Superior temporal gyrus (tissue), 1 donor: ENCODE data around the gene PBX3.
A peak's percentile ranks its signal among the peaks of the same experiment; 100 is the strongest.
"Not testable (repeated sequence)": the region's sequence is repeated elsewhere in the genome, so short reads cannot be mapped to it uniquely, and the experiment has no call there.

Experiments
- DNase-seq: peaks from one replicate; pipeline ENCODE4 v3.0.0-alpha.2; 2016; ENCODE audit errors: extremely low spot score

Gene PBX3

DNA sequence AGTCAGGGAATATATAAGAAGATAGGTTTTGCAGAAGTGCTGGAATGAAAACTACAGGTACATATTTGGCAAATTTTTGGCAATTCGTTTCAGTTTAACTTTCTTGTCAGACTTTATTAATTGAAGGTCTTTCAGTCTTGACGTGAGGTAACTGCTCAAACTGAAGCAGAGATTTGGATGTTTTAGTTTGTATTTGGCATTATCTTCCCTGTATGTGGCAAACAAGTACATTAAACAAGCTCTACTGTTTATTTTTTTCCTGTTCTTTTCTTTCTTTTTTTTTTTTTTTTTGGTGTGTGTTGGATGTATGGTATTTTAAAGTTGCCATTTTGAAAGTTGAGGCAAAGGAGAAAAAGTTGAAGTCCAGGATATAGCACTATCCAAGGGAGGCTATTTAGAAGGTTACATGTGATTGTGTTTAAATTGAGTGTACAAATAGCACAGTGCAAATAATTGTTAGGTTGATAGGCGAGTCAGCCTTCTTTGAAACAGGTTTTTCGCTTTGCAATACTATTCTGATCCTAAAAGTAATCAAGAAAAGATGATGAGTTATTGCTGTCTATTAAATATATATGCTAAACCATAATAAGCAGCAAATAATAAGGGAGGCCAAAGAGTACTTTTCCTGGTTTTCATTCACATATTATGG is 2.2 kb downstream of the PBX3 start:
- peak; percentile 28 for DNase-seq

DNA sequence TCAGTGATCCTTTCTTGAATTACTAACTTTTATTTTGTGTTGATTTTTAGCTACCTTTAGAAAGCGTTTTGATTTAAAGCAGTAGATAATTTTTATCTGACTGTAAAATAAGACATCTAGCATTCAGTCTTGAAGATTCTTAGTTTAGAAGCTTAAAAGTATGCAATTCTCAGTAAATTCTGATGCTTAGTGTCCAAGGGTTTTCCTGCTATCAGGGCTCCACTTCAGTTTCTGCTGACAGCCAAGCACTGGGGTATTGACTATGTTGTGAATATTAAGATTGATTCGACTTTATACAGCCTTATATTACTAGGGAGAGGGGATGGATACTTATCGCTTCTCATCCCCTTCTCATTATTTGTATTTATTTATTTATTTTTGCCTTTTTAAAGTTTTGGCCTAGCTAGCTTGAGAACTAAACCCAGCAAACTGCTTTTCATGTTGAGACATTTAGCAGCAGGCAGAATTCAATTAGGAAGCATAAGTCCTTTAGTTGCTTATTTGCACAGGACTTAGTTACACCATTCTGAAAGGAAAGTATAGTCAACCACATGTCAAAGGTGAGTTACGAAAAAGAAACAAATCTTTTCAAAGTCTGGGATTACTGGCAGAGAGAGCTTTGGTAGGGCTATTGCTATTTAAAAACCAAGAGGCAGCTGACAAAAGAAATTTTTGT is 2.9 kb downstream of the PBX3 start:
- DNase-seq, result peak; percentile 34

DNA sequence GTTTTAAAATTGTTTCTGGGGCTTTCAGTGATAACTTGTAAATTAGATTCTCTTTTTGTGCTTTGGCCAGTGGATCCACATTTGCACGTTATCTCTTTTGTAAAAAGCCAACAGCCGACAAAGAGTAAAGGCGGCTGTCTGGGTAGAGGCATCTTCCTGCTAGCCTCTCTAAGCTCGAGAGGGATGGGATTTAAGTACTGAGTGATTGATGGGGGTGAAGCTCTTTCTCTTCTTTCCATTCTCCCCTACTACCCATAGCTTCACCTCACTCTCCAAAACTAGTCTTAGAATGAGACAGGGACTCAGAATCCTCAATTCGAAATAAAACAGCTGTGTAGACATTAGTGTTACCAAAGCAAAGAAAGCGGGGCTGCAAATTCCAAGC is 3.4 kb downstream of the PBX3 start:
- DNase-seq, result peak; percentile 11

DNA sequence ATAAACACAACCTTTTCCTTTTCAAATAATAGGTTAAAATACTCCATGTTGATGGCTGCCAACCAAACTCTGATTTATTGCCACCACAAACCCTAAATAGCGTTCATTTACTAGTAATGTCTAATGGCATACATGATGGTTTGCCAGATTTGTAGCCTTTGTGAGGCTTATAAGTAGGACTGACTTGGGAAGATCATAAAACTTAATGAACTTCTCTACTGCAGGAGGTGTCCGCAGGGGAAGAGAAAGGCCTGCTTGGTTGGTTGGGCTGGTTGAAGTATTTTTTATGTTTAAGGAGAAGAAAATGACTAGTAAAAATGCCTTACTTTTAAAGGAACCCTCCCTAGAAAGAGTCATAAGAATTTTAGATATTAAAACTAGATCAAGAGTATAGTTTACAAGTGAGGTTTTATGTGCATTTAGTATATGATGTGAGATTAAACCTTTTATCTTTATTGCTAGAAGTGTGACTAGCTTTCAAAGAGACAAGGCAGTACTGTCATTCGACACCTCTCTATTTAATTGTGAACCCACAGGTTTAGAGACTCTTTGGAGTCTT is 5.0 kb downstream of the PBX3 start:
- peak; percentile 12 for DNase-seq

DNA sequence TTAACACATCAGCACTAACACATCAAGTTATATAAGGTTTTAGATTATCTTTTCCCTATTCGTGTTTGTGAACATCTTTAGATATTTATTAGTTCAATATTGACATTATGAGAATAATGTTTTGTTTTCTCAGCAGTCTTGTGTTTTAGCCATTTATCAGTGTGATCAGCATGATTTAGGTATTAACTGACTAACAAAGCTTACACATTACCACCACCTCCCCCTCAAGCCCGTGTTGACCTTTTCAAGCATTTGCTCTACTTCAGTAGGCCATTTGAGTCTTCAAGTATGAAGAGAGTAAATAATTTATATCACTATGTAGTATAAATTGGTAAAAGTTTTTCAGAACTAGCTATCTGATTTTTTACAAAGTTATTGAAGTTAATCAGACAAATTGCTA is 6.9 kb downstream of the PBX3 start:
- no peak for DNase-seq

DNA sequence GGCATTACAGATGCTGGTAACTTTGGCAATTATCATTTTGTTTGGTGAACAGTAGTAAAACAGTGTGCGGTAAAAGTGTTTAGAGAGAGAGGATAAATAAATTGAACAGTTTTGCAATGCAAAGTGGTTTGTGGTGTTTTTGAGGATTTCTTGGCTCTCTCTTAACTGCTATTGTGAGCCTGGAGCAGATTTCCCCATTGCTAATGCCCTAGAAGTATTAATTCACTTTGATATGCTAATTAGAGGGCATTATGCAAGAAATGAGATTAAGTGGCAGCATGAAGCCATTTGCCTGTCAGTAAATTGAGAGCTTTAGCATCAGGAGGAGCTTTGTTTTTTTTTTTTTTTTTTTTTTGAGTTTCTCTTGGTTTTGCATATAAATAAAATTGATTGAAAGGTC is 8.2 kb downstream of the PBX3 start:
- DNase-seq, result peak; percentile 12

DNA sequence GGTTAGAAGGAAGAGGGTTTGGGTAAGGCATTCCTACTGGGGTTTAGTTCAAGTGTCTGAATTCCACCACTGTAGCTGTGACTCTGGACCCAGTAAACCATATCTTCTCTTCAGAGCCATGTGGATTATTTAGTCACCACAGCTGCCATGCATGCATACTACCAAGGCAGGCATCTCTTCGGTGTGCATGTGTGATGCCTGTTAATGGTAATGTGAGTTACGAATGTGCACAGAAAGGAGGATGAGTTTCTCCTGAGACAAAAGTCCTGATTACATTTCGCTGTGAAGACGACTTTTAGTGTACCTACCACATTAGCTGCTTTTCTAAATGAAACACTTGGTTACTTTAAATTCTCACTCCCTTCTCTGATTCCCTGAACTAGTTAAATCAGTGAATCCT is 9.3 kb downstream of the PBX3 start:
- no peak for DNase-seq

DNA sequence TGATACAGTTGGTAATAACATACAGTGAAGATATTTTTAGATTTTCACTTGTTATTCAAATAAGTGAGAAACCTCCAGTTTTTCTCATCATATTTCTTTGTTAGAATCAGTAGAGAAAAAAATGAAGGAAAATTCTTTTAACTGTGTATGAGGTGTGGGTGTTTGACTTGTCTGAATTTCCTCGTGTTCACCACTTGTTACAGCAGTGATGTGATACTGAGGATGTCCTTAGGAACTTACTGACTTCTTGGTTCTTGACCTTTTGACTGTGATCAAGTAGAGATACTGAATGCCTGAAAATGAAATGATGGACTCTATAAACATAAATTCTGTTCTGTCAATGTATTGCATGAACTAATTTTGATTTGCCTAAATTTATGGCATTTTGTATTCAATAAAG is 10.7 kb downstream of the PBX3 start:
- DNase-seq, result no peak

DNA sequence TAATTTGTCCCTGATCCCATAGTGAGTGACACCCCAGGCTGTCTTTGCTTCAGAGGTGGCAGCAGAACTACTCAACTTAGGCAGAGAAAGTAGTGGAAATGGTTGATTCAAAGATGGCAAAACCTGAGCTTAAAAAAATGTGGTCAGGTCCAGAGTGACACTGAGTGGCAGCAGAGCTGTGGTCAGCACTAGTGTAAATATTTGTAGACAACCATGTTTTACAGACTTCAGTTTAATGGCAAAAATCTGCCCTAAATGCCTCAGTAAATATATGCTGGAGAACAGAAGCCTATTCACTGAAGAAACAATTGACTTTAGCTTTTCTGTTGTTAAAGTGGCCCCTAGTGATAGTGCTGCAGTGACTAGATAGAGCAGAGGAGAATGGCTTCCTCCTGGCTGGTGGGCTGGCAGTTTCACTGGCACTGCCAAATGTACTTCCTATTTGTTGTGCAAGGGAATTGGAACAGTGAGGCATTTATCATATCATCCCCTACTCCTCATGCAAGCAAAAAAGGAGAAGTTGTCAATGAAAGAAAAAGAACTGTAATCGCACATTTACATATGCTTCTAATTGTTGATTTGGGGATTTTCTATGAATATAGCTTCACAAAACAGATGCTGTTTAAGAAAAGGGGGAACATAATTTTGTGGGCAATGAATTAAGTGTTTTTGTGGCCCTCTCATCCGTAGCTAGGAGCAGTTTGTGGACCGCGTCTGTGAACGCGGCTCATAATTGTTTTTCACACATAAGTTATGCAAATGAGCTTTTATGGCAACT is 12.0 kb downstream of the PBX3 start:
- peak; percentile 89 for DNase-seq

DNA sequence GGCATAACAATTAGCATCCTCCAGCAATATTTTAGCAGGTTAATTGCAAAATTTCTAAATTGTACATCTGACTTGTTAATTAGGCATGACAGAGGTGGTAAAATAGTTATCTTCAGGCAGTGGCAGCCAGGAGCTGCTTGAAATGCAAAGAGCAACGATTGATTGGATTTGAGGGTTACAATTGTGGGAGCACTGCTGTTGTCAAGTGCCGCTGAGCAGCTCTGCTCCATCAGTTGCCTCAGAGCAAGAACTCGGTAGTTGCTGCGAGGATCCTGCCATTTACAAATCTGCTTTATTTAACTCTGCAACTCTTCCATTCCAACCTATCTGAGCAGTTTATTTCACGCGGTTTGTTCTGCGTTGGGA is 12.6 kb downstream of the PBX3 start:
- peak; percentile 83 for DNase-seq

DNA sequence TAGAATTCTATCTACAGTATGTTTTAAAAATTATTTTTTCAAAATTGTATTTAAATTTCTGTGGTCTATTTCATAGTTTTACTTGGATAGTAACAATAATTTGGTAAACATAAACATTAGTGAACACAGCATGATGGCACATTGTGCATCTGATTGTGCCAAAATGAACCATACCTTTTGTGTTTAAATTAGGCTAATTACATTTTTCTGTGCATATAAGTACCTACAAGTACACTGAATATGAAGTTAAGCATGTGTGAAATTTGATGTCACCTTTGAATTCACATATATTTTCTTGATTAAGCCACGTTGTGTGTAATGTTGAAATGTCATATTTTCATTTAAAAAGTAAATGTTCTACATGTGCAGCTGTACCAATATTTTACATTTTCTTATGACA is 13.4 kb downstream of the PBX3 start:
- DNase-seq, result peak; percentile 16

DNA sequence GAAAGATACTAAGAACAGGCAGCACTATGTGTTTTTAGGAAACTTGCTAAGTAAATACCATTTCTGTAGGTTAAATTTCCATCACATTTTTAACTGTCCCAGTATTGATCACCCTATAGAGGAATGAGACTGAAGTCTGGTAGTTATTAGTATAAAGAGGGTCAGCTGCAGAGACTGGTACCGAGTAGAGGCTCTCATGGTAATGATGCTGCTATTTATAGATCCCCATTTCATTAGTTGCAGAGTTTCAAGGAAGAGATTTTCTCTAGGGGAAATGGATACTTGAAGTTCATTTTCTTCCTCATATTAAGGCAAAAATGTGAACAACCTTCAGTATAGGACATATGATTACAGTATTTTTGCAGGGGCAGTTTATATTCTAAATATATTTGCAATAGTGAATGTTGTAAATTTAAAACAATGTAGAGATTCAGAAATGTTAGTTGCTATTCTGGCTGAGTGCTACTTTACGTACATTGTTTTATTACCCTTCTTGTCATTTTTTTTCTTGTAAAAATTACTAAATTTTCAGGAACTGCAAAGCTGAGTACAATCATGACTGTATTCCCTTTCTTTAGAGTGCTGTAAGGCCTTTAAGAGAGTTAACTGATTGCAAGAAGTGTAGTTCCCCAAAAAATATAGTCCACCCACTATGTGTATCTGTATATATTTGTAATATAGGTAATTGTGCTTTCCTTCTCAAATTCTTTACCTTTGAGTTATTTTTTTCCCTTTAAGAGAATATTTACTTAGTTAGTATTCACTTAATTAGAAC is 14.7 kb downstream of the PBX3 start:
- peak; percentile 14 for DNase-seq

DNA sequence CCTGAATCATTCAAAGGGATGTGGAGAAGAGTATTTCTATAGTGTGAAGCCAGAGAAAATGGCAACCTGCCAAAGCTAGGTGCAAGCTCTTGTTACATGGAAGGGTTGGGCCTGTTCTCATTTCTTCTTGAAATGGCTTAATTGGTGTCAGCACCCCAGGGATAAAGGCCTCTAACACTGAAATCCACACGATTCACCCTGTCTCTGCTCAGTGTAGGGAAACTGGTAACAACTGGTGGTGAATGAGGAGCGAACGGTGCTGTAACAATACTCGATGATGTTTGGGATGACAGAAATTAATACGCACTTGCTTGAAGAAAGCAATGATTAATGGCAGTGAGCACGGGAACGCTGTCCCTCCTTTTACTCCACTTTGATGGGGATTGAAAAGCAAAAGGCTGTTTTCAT is 16.2 kb downstream of the PBX3 start:
- no peak for DNase-seq

DNA sequence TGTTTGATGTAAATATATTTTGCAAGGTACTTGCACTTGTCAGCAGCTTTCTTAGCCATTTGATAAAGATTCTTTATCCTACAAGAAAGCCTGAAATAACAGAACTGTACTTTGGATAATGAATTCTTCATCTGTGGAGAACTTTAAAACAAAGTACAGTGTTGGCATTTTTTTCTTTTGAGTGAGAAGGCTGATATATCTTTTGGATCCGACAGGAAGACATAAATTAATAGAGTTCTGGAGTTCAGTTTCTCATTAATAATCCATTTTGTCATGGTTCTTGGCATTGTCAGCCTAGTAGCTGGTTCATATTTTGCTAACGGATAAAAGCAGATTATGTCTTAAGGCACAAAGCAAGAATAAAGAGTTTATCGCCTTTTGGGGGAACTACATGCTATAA is 17.0 kb downstream of the PBX3 start:
- no peak for DNase-seq

DNA sequence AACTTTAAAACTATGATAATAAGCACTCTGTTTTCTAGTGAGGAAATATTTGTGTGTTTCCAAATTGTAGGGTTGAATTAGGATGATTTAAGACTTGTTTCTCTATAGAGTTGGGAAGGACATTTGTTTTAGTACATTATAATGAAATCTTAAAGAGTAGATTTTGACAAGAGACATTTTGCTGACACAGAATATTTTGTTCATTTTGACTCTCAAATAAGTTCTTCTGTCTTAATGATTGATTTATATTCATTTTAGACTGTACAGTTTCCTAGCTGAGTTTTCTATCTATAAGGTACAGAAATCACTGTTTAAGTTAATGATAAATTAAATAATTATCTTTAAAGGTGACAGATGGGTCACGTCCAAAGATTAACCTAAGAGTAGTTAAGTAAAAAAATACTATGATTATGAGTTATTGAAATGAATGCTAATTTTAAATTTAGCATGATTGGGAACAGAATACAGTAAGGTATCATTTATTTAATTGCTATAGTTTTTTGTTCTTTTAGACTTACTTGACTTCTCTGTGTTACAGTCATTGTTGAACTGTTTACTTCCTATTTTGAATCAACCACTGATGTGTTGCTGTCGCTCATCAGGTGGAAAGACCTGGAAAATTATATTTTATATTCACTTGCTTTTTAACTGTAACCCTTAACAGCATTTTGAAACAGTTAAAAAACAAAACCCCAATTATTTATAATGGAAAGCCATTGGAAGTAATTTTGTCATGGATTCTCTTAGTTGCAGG is 19.5 kb downstream of the PBX3 start:
- DNase-seq, result no peak

DNA sequence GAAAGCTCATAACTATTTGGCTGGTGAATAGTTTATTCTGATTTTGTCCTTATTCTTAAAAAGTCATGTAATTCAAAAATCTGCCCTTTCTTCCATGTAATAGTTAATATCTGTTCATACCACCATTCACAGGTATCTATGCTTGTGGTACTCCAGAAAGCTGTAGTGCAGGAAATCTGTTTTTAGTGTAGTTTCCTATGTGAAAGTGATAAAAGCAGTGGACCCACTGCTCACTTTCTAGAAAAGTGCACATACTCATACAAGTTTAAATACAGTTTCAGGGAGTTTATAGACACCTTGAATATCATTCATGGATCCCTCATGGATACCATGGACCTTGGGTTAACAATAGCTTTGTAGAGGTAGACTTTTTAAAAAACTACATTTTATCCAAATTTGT is 20.2 kb downstream of the PBX3 start:
- DNase-seq, result no peak

DNA sequence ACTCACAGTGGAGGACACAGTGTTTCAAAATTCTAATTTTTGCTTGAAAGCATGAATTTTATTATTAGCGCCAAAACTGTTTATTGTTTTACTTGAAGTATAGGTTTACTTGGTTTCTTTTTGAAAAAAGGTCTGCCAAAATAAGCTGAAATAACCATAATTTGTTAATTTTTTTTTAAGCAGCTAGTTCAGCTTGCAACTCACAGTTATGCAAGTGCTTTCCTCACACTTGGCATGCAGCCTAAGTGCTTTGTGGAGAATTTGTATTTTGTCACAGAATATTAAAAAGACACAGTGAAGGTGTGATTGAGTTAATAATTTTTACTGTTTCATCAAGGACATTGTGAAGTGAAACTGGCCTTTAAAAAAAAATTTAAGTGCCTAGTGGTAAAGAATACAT is 21.6 kb downstream of the PBX3 start:
- DNase-seq, result no peak

DNA sequence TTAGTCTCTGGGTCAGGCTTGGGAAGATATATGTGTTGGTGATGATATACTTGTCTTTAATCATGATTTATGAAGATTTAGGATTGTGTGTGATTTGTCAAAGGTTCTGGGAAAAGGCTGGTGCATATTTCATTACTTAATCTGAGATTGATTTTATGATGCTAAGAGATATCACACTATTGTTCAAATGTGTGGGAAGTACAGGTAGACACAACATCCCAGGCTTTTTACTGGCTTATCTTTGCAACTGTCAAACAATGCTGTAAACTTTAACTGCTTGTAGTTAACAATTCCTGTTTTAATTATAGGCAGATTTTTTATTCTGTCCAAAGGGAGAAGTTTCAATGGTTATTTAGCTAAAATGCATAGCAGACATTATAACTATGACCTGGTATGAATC is 23.9 kb downstream of the PBX3 start:
- DNase-seq, result no peak

DNA sequence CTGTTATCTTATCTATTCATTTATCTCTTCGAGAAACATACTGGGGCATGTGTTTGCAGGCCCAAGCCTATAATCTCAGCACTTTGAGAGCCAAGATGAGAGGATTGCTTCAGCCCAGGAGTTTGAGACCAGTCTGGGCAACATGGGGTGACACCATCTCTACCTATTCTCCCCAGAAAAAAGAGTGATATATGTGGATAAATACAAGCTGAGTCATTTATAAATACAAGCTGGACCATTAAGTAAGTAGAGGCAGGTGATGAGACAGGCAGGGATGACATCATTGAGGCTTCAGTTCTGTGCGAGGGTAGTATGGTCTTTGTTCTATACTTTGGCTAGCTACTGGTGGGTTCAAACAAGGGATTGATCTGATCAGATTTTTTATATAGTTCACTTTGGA is 25.6 kb downstream of the PBX3 start:
- no peak for DNase-seq

DNA sequence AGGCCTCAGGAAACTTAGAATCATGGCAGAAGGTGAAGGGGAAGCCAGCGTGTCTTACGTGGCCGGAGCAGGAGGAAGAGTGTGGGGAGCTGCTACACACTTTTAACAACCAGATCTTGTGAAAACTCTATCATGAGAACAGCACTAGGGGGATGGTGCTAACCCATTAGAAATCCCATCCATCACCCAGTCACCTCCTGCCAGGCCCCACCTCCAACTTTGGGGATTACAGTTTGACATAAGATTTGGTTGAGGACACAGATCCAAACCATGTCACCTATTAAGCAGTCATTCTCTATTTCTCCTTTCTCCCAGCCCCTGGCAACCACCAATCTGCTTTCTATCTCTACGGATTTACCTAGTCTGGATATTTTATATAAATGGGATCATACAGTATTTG is 26.9 kb downstream of the PBX3 start:
- no peak for DNase-seq

DNA sequence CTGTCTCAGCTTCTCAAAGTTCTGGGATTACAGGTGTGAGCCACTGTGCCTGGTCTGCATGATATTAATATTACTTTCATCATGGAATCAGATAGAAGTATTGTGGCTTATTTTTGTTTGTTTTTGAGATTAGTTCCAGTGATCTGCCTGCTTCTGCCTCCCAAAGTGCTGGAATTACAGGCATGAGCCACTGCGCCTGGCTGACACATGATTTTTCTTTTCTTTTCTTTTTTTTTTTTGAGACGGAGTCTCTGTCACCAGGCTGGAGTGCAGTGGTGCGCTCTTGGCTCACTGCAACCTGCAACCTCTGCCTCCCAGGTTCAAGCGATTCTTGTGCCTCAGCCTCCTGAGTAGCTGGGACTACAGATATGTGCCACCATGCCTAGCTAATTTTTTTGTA is 29.6 kb downstream of the PBX3 start:
- not testable (repeated sequence) for DNase-seq
